GM13977 (cell line): Measurements from ENCODE around the gene PTPN7.

Experiments
- DNase-seq: peaks from one replicate; pipeline ENCODE4 v3.0.0; 2012; ENCODE audit warnings: low spot score
- in situ Hi-C: fragments of 300-500 bp; cut with MboI; formaldehyde crosslinking; loops from one replicate; pipeline ENCODE4 v1.12.0; 2022; ENCODE audit warnings: low sequenced_read_pairs, low pct_unique_long_range_greater_than_20kb, mixed read lengths, inconsistent platforms; ENCODE audit not compliant: unreplicated experiment
- TF ChIP-seq, protein P1 (sequence below): IDR thresholded peaks from 2 replicates; pipeline ENCODE4 v1.5.1; 2012; ENCODE audit warnings: mild to moderate bottlenecking, control low read depth; ENCODE audit not compliant: insufficient read depth; ENCODE audit errors: extremely low read depth, missing control alignments

The PTPN7 gene

DNA sequence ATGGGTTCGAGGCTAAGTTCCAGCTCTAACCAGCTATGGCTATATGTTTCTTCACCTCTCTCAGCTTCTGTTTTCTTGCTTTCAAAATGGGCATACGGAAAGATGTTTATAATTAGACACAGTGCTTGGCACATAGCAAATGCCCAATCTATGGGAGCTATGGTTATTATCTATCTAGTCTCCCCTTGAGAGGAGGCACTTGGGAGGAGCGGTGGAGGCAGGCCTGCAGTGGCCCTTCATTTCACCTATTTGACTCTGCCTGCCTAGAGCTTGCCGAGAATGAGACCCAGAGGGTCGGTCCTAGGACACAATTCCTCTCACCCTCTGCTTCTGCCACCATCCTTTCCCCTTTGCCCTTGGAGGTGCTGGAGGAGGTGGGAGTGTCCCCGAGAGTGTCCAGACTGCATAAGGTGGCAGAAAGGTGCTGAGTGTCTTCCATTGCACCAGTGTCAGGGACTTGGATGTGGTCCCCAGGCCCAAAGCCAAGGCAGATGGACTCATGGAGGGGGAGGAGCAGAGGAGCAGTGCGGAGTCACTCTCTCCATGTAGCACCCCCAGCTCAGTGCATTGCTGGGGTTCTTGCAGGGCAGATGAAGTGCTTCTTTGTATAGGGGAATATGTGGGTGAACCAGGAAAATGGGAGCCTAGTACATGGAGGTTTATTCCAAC, 42.2 kb upstream of the PTPN7 start:
- TF ChIP-seq, protein P1, sequence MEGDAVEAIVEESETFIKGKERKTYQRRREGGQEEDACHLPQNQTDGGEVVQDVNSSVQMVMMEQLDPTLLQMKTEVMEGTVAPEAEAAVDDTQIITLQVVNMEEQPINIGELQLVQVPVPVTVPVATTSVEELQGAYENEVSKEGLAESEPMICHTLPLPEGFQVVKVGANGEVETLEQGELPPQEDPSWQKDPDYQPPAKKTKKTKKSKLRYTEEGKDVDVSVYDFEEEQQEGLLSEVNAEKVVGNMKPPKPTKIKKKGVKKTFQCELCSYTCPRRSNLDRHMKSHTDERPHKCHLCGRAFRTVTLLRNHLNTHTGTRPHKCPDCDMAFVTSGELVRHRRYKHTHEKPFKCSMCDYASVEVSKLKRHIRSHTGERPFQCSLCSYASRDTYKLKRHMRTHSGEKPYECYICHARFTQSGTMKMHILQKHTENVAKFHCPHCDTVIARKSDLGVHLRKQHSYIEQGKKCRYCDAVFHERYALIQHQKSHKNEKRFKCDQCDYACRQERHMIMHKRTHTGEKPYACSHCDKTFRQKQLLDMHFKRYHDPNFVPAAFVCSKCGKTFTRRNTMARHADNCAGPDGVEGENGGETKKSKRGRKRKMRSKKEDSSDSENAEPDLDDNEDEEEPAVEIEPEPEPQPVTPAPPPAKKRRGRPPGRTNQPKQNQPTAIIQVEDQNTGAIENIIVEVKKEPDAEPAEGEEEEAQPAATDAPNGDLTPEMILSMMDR = no peak
- in situ Hi-C loops = no loop called here
- no peak for DNase-seq

DNA sequence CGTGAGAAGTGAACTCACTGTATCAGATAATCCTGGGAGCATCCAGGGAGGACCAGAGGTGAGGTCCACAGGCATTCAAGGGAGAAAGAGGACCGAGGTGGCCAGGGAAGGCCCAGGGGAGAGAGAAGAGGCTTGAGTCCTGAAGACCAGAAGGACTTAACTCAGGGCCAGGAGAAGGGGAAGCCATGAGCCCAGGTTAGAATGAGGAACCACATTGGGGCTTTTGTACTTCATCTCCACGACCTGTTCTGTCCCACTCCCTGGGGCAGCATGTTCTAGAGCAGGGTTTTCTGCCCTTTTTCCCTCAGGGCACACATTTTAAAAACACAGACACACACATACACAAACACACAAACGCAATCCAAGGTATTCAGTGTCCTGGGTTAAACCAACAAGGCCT, 41.6 kb upstream of the PTPN7 start:
- TF ChIP-seq, protein P1 = no peak
- DNase-seq = no peak
- in situ Hi-C loops = no loop called here

DNA sequence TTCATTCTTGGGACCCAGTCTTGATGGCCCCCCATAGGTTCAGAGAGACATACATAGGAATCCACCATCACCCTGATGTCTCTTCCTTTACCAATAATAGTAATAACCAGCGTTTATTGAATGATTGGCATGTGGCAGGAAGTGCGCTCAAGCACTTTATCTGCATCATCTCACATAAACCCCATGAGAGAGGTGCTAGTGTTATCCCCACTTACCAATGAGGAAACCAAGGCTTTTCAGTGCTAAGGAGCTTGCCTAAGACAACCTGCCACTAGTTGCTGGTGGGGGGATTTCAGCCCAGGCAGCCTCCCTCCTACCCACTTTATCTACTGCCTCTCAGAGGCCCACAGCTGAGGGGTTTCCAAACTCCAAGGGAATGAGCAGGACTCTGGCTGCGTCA, 40.9 kb upstream of the PTPN7 start:
- DNase-seq = no peak
- TF ChIP-seq, protein P1 = no peak
- in situ Hi-C loops = no loop called here

DNA sequence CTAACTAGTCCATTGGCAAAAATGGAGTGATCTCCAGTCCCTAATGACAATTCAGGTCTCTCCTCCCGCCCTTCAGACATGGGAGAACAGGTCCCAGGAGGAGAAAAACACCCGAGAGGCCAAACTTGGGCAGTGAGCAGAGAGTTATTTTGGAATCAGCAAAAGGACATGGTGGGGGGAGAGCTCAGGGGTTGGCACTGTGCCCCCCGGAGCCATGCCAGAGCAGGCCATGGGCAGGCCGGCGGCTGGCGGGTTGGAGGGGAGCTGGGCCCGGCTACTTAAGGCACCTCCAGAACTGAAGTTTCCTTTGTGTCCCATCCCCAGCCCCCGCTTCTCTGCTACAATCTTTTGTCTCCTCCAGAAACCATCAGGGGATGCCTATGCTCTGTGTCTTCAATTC, 40.3 kb upstream of the PTPN7 start:
- no peak for DNase-seq
- in situ Hi-C loops = no loop called here
- TF ChIP-seq, protein P1 = no peak

DNA sequence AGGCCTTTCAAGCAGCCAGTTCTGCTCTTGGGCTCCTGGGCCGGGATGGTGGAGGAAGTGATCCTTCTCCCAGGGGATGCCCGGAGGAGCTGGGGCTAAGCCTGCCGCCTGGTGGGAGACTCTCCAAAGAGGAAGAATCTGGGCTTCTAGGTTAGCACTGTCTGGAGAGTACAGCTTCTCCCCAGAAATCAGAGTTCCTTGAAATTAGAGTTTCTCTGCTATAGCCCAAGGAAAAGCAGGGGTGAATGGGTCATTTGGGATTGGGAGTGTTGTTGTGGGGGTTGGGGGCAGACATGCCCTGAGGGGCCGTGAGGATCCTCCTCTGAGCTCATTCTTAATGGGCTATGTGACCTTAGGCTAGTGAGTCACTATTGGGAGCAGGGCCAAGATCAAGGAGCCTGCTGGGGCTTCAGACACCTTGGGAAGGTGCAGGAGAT, 39.7 kb upstream of the PTPN7 start:
- TF ChIP-seq, protein P1 = no peak
- DNase-seq = no peak
- in situ Hi-C loops = no loop called here

DNA sequence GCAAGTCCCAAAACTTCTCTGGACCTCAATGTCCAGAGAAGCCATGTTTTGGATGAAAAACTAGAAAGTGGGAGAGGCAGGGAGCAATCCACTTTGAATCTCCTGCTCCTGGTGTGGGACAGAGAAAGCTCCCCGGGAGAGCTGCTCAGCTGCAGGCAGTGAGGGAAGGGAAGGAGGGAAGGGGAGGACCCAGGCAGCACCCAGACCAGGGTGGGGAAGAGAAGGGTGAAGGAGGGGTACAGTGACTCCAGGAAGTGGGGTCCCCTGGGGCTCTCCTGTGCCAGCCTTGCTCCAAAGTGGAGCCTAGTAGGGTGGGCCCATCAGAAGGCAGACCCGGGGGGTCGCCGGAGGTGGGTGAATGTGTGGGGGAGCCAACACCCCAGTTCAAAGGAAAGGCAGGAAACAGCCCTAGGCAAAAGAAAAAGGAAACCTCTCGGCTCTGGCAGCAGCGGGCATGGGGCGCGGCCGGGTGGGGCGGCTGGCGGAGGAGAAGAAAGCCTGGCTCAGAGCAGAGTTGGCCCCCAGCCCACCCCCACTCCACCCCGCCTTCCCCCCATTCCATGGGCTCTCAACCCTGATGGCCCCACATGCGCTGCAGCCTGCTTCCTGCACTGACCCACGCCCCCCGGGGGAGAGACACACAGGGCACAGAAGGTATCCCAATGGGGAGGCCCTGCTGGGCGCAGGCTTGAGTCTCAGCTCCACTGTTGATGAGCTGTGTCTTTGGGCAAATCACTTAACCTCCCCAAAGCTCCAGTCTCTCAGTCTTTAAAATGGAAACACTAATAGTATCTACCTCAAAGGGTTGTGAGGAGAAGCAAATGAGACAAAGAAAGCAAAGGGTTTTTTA, 38.9 kb upstream of the PTPN7 start:
- in situ Hi-C loops = loop anchor here (25.0 kb wide), 1 partner anchor 513 kb away; the partner anchor contains the start of gene SYT2
- no peak for DNase-seq
- TF ChIP-seq, protein P1 = no peak
